NOMO-1 treated with dmso at 0.1 percent for 144 hours (cell line): ENCODE data around the gene USP37.

Experiments
- DNase-seq: peaks from one replicate; lab custom pipeline; 2025; ENCODE audit not compliant: unreplicated experiment; lab: John Stamatoyannopoulos, UW

USP37 gene

DNA sequence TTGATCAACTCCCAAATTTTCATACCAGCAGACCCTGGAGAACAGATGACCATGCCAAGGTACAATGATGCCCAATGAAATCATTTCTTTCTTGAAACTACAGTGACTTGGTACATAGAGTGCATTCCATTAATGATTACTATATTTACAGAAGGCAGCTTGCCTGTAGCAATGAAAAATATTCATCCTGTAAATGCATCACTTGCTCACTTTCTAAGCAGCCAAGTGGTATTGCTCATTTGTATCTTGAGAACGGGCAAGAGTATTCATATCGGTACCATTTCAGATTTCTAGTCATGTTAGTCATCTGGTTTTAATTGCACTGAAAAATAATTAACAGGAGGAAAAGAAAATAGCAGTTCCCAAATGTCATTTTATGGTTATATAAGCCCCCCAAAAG is 89.6 kb downstream of the USP37 start:
- no peak for DNase-seq

DNA sequence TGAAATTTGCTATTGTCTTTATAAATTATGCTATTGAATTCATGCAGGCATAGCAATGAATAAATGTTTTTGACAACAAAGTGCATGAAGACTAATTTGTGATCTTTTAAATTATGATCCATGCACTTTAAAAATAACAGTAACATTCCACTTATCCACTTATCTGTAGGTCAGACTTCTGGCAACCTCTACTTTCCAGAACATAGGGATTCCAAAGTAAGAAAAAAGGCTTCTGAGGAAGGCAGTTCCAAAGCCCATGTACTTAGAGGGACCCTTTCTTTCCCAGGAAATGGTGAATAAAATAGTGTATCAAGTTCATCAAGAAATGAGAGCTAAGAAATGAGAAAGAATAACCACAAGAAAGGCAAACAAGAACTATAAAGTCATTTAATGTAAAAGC is 90.9 kb downstream of the USP37 start:
- no peak for DNase-seq

DNA sequence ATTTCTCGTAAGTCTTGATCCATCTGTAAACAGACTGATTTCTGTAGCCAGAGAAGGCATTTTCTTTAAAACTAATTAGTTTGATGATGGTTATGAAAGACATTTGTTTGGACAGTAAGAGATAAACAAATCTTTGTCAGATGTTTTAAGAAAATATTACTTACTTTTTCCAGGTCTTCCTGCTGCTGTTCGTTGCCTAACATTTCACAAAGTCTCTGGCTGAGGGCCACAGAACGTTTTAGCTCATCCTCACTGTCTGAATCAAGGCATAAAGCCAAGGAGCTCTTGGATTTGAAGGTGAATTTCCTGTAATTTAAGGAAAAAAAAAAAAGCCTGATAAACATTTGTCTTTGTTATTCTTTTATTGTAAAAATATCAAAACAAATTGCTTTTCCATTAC is 91.5 kb downstream of the USP37 start:
- DNase-seq = no peak

DNA sequence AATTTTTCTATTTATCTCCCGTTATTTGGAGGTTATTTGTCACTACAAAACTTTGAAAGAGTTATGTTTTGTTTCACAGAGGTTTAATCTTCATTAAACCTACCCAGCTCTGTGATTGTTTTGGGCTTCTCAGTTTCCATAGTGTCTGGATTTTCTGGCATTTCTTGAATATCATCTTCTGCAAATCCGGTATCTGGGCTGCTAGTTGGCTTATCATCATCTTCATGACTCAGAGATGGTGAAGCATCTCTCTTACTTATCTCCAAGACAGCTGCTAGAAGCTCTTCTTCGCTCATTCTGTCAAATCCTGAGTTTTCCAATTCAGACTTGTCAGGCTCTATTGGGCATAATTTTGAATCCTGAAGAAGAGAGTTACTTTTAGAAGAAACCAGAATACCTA is 93.6 kb downstream of the USP37 start:
- no peak for DNase-seq

DNA sequence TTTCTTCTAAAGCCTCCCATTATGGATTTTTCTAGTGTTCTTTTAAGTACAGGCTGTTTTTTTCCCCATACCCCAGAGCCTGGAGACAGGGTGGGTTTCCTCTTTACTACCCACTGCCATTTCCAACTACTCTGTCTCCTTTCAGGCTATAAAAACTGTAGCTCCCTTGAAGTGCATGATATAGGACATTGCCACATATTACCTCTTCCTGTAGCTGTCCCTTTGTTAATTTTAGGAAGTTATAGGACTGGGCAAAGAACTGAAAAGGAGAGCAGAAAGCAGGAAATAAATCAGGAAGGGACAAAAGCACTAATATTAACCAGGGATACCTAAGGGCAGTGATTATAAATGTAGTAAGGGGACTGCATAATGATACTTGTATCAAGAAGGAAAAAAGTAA is 95.2 kb downstream of the USP37 start:
- DNase-seq = no peak

DNA sequence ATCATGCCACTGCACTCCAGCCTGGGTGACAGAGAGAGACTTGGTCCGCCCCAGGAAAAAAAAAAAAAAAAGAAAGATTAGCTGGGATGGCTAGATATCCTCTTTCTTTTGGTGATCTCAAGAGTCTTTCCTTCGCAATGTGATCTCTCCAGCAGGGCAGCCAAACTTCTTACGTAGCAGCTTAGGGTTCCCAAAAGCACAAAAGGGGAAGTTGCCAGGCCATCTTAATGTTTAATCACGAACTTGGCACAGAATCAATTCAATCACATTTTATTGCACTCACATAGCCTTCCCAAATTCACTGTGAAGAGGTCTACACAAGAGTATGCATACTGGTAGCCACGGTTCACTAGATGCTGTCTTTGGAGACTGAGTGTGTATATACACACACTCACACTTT is 96.2 kb downstream of the USP37 start:
- peak; percentile 24 for DNase-seq

DNA sequence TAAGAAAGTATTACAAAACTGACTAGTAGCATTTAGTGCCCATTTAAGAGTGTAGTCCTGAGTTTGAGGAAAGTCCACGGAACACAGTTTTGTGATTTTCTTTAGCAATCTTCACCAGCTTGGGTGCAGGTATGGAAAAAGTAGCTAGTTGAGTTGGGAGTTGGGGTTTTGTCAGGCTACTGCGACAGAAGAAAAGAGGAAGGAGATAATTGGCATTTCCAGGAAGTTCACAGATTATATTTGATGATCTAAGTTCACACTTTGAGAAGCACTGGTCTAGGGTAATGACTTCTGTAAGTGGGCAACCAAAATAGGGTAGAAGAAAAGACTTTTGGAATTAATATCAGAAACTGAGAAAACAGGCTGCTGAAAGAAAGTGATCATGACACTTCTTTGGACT is 97.1 kb downstream of the USP37 start:
- DNase-seq = no peak

DNA sequence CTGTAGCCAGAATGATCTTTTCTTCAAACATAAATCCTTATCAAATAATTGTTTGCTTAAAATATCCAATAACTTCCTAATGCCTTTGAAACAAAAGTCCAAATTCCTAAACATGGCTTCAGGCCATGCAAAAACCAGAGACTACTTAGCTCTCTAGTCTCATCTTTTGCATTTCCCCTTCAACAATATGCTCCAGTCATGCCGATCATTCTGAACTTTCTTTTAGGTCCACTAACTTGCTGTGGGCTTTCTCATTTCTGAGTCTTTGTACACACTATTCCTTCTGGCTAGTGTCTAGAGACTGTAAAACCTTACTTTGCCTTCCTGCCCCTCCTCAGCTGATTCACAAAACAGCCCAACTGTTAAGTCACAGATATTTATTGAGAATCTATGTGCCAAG is 97.7 kb downstream of the USP37 start:
- DNase-seq = no peak

DNA sequence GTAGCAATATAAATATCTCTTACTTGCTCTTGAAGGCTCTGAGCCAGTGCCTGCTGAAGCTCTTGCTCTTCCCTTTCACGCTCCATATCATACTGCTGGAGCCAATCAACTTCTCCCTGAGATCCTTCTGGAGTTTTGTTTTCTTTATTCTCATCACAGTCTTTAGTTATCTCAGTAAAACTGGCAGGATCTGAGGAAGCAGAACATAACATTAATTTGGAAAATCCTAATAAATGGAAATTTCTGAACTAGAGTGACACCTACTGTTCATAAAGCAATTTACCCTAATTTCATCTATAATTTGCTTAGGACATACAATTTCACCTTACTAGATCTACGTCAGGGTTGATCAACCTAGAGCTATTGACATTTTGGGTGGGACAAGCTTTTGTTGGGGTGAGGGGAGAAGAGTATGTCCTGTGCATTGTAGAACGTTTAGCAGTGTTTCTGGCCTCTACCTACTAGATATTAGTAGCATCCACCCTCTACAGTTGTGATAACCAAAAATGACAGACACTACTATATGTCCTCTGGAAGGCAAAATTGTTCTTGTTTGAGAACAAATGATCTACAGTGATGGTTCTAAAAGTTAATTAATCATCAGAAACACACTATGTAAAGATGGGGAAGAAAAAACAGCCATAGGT is 102.0 kb downstream of the USP37 start:
- DNase-seq = no peak

DNA sequence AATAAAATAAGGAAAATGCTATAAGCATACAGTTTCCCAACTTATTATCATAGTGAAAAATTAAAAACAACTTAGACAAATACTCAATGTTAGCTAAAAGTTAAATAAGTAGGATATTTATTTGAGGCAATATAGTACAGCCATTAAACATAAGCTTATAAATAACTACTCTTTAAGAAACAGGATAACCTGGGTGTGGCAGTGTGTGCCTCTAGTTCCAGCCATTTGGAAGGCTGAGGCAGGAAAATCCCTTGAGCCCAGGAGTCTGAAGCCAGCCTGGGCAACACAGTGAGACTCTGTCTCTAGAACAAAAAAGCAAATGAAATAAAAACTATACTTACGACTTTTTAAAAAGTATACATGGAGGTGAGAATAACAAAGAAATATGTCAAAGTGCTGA is 109.6 kb downstream of the USP37 start:
- DNase-seq = no peak

DNA sequence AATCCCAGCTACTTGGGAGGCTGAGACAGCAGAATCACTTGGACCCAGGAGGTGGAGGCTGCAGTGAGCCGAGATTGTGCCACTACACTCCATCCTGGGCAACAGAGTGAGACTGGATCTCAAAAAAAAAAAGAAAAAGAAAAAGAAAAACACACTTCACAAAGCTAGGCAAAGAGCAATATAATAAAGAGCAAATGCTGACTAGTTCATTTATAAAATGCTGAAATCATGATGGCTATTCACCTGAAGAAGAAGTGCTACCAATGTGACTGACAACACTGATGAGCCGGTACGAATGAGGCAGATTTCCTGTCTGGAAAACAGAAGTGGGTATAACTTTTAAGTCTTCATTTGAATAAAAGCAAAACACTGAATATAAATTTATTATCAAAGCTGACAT is 111.3 kb downstream of the USP37 start:
- no peak for DNase-seq

DNA sequence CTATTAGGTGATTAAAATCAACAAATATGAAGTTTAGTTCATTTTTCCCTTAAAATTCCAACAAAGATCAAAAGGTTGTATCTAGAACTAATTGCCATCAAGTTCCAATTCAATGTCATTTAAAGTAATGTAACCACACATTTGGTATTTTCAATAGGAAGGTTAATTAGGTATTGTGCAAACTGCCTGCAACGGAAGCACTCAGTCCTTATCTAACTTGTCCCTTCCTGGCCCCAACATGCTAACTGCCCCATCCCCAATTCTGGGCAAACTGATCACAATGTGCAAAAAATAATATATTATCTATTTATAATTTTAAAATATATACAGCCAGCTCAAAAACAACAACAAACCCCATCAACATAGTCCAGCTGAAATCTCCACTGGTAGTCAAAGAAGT is 116.1 kb downstream of the USP37 start:
- no peak for DNase-seq

DNA sequence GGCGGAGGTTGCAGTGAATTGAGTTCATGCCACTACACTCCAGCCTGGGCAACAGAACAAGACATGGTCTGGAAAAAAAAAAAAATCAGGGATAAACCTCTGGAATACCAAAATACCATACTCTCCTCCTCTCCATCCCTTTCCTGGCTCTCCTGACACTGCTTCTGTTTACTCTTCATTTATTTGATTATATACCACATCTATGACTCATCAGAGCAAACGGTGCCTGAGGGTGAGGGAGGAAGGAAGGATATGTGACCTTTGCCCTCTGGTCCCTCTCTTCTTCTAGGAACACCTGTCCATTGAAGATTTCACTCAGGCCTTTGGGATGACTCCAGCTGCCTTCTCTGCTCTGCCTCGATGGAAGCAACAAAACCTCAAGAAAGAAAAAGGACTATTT is 119.2 kb downstream of the USP37 start:
- no peak for DNase-seq

DNA sequence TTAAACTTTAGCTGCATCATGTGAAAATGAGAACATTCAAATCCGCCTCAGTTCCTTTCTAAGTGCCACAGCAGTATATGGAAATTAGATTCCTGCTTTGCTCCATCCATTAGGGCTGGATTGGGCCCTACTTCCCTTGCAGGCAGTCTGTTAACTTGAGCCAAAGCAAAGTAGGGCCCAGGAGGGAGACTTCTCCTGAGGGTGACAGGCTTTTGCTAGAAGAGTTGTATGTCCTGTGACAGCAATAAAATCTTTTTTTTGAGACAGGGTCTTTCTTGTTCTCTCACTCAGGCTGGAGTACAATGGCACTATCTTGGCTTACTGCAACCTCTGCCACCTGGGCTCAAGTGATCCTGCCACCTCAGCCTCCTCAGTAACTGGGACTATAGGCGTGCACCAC is 121.1 kb downstream of the USP37 start:
- no peak for DNase-seq

DNA sequence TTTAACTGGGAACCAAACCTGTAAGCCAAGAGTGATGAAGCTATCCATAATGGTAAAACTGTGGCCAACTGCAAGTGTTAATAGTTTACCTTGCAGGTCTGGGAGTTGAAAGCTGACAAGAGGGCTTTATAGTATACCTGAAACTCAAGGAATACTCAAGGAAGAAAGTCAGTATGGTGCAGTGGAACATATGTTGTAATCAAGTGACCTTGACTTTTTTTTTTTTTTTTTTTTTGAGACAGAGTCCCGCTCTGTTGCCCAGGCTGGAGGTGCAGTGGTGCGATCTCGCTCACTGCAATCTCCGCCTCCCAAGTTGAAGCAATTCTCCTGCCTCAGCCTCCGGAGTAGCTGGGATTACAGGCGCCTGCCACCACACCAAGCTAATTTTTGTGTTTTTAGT is 121.6 kb downstream of the USP37 start:
- DNase-seq = no peak

DNA sequence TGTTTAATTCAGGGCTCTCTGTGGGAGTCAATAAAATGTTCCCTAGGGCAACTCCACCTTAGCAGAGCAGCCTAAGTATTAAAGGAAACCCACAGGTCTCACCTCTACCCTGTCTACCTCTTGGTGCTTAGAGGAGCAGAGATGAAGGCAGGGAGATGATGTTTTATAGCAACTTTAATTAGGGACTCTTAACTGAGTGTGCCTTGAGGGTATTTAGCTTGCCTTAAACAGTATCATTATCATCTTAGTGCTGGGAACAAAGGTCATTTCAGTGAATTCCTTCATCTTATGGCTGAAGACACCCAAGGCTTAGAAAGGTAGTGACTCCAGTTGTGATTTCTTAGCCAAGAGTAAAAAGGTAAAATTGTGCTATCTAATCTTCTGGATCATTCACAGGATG is 122.5 kb downstream of the USP37 start:
- no peak for DNase-seq

DNA sequence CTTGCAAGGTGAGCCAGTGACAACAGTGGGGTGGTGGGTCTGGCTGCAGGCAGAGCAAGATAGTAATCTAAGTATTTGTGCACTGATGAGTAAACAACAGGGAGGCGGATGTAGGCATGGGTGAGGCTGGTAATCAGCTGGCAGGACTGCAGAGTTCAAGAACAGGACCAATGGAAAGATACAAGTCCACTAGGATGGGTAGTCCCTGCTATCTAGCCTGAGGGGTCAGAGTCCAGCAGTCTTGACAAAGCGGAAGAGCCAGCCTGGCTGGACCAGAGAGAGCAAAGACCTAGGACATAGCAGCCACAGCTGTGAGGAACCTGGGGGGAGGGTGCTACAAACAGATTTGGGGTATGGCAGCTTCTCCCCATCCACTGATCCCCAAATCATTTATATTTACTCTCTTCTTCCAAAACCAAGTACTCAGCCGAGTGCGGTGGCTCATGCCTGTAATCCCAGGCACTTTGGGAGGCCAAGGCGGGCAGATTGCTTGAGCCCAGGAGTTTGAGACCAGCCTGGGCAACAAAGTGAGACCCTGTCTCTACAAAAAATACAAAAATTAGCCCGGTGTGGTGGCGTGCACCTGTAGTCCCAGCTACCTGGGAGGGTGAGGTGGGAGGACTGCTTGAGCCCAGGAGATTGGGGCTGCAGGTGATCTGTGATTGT is 123.3 kb downstream of the USP37 start:
- DNase-seq = no peak

DNA sequence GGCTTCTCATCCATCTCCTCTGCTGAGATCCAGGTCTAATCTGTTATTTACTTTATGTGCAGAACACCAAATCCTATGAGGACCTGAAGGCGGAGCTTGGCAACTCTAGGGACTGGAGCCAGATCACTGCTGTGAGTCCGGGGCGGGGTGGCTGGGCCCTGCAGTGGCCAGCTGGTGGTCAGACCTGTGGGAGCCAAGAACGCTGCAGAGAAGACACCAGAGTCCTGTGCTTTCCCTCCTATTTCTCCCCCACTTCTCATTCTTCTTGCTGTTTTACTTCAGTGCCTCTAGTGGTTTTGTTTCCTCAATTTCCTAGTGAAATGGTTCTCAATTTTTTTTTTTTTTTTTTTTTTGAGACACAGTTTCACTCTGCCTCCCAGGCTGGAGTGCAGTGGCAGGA is 129.6 kb downstream of the USP37 start:
- peak; percentile 34 for DNase-seq

DNA sequence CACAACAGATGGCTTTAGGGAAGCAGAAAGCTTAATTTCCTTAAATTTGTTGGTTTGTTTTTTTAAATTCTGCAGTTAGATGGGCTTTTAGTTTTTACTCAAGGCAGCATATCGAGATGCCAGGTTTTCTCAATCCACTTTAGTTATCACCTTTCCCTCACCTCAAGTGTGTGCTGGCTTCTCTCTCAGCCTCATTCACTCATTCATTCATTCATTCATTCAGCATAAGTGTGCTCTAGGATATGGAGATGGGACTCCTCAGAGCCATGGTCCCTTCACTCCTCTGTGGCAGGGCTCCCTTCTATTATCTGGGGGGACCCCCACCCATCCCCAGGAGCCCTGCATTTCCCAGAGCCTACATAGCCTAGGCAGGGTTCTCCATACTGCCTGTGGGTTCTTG is 130.2 kb downstream of the USP37 start:
- no peak for DNase-seq

DNA sequence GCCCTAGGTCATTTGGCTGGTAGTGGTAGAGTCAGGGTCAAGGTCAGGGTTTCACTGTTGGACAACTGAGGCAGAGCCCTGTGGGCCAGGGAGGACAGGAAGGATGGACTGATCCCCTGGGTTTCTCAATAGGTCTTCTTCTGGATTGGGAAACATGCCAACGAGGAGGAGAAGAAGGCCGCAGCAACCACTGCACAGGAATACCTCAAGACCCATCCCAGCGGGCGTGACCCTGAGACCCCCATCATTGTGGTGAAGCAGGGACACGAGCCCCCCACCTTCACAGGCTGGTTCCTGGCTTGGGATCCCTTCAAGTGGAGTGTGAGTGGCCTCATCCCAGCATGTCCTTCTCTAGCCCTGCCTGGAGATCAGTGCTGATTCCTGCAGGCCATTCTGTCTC is 131.2 kb downstream of the USP37 start:
- no peak for DNase-seq

DNA sequence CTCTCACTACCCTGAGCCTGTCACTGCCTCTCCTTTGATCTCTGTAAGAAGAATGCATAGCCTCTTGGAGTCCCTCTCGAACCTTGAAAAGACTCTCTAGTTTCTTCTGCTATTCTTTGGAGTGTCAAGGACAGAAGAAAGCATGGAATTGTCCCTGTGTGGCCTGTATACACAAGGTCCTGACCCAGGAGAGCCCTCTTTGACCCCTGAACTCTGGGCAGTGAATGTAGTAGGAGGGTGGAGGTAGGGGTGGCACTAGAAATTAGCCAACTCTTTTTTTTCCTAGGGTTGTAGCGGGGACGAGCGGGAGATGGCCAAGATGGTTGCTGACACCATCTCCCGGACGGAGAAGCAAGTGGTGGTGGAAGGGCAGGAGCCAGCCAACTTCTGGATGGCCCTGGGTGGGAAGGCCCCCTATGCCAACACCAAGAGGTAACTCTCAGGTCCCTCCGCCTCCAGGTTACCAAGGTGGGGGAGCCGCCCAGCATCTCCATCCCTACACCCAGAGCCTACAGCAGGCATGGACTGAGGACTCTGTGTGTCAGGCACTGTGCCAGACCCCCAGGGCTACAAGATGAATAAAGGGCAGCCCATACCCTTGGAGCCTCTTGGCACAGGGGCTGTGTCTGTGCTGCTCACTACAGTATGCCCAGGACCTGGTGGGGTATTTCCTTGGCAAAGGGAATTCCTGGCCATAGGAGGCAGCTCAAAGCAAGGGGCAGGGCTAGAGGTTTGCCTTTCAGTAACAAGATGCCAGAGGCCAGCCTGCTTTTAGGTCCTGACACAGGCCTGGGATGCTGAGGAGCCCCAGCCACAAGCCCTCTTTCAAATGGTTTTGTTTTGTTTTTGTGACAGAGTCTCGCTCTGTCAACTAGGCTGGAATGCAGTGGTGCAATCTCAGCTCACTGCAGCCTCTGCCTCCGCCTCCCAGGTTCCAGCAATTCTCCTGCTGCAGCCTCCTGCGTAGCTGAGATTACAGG is 132.9 kb downstream of the USP37 start:
- no peak for DNase-seq

DNA sequence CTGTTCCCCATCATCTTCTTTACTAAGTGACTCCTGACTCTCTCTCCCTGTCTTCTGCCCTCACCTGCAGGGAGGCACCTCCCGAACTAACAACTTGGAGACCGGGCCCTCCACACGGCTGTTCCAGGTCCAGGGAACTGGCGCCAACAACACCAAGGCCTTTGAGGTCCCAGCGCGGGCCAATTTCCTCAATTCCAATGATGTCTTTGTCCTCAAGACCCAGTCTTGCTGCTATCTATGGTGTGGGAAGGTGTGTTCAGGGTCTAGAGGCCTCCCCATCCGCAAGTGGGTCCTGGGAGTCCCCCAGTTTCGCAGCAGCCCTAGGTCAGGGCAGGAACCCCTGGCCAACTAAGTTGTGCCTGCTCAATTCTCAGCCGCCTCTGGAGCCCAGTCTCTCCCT is 133.7 kb downstream of the USP37 start:
- no peak for DNase-seq
